Urothelium cell line (cell line): ENCODE measurements around the gene CST3.
"Not testable (repeated sequence)": the region's sequence is repeated elsewhere in the genome, so short reads cannot be mapped to it uniquely, and the experiment has no call there.

Experiments
- DNase-seq: peaks from one replicate; pipeline ENCODE4 v3.0.0; 2011; ENCODE audit warnings: low spot score, mixed read lengths
- FAIRE-seq: peaks from 2 replicates; lab custom pipeline; 2011; peaks lifted over from hg19 to GRCh38; lab: Jason Lieb, UNC

CST3 gene

DNA sequence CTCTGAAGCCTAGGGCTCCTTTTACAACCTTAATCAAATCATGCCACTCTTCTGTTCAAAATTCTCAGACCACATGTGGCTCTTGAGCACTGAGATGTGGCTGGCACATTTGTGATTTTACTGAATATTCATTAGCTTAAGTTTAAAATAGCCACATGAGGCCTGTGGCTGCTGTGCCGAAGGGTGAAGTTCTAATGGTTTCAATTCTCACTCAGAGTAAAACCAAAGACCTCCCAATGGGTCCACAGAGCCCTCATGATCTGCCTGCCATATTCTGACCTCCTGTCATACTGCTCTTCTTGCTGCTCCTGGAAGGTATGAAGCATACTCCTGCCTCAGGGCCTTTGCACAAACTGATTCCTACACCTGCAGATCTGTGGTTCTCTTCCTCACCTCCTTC is 7.8 kb upstream of the CST3 start:
- DNase-seq, result no peak
- FAIRE-seq, result no peak

DNA sequence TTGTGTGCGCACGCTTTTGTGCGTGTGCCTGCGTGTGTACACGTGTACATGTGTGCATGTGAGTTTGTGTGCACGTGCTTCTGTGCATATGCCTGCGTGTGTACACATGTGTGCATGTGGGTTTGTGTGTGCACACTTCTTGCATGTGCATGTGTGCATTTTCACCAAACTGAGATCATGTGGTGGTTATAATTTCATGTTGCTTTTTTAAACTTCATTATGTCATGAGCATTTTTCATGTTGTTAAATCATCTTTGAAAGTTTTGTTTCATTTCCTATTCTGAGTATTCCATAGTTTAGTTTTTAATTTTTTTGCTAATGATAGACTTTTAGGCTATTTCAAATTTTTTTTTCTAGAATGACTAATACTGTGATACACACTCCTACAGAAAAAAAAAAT is 6.4 kb upstream of the CST3 start:
- FAIRE-seq, result no peak
- DNase-seq, result no peak

- FAIRE-seq (no peak), DNase-seq (no peak)
Measured at GRCh38 chr20:23643659-23644058, 5.9 kb upstream of the CST3 start.

- DNase-seq (peak; percentile 32), FAIRE-seq (no peak)
Measured at GRCh38 chr20:23641936-23642751, 4.4 kb upstream of the CST3 start.

- no peak for DNase-seq
Measured at GRCh38 chr20:23640671-23641667, 3.2 kb upstream of the CST3 start.

GRCh38 chr20:23640018-23640601 is 2.4 kb upstream of the CST3 start:
- FAIRE-seq (no peak), DNase-seq (no peak)

More at GRCh38 chr20:23640671-23641667, 3.2 kb upstream of the CST3 start:
- FAIRE-seq, result no peak

DNA sequence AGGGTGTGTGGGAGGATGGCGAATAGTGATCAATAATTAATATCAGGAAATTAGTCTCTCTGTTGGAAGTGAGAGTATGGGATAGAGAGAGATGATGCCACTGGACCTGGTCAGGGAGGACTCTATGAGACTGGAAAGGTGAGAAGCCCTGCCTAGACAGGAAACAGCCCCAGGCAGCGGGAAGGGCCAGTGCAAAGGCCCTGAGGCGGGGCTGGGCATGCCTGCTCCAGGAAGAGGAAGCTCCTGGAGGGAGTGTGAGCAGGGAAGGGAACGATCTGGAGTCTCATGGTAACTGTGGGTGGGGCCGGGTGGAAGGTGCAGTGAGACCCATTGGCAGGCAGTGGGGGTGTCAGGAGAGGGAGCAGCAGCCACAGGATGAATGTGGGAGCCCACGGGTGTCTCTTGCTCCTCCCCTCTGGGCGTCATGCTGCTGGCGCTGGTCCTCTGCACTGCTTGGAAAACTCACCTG is 1.8 kb upstream of the CST3 start:
- FAIRE-seq (no peak), DNase-seq (no peak)

DNA sequence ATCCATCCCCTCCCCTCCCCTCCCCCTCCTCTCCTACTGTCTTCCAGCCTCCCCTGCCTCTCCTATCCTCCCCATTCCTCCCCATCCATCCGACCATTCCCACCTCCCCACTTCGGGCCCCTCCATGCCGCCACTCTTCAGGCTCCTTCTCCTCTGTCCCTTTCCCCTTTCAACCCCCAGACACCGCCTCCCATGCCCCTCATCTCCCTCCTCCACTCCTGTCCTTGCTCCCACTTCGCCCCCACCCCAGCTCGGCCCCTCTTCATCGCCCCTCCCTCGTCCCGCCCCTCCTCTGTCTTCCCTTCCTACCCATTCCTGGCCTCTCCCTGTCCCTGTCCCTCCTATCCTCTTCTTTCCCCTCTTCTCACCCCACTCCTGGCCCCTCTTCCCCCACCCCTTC is 554 bp upstream of the CST3 start:
- FAIRE-seq (no peak), DNase-seq (no peak)

- FAIRE-seq (no peak), DNase-seq (no peak)
Measured at GRCh38 chr20:23636908-23637281, 860 bp downstream of the CST3 start.

GRCh38 chr20:23636182-23636907 is 1.4 kb downstream of the CST3 start:
- no peak for FAIRE-seq

DNA sequence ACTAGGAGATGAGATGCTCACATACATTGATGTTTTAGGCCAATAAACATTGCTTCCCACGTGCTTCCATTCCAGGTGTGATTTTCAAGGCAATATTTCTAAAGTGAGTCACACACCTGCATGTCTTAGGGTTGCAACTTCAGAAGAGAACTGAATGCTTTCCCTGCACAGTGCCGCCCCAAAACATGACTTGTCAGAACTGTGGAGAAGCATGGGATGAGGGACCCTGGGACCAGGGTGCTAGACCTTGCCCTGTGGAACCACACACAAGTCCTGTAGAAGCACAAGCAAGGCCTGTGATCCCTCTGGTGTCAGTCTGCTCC is 2.0 kb downstream of the CST3 start:
- DNase-seq, result not testable (repeated sequence)
- peak; percentile 42 for FAIRE-seq

More at GRCh38 chr20:23636182-23636907, 1.4 kb downstream of the CST3 start:
- no peak for DNase-seq

GRCh38 chr20:23634985-23635767 is 2.6 kb downstream of the CST3 start:
- DNase-seq (no peak), FAIRE-seq (peak; percentile 17)

- no peak for FAIRE-seq
- no peak for DNase-seq
Measured at GRCh38 chr20:23634044-23634801, 3.5 kb downstream of the CST3 start.

DNA sequence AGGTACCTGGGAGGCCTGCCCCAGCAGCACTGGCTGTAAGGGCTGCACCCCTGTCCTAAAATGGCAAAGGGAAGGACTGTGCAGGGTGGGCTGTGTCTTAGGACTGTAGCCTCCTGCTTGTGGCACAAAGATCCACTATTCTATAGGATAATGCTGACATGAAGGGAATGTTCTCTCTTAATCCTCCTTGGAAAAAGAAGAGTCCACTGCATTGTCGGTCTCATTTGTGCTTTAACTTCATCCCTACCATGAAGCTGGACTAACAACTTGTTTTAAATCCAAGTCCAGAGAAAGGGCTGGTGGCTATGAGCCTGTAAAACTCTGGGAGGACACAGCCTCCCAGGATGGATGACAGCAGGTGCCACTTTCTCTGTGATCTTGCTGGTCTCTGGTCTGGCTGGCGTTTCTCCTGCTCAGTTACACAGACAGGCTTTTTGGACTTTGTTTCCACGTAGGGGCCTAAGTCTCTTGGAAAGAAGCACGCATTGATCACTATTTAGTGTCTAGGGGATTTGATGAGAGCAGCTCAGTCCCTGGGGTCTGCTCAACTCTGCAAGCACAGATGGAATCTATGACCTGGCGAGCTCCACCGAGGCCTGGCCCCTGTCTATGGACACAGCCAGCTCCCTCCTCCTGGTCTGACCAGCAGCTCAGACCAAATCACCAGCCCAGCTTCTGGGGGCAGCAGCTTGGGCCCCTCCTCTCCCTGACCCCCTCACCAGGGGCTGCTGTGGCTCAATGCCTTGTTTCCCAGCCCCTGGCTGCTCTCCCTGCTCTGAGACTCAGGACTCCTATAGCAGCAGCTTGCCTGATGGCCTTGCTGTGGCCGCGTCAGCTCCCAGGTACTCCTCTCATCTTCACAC is 4.8 kb downstream of the CST3 start:
- no peak for DNase-seq
- no peak for FAIRE-seq

GRCh38 chr20:23631981-23632710 is 5.6 kb downstream of the CST3 start:
- FAIRE-seq, result no peak
- no peak for DNase-seq

- DNase-seq (no peak), FAIRE-seq (no peak)
Measured at GRCh38 chr20:23631226-23631822, 6.4 kb downstream of the CST3 start.

DNA sequence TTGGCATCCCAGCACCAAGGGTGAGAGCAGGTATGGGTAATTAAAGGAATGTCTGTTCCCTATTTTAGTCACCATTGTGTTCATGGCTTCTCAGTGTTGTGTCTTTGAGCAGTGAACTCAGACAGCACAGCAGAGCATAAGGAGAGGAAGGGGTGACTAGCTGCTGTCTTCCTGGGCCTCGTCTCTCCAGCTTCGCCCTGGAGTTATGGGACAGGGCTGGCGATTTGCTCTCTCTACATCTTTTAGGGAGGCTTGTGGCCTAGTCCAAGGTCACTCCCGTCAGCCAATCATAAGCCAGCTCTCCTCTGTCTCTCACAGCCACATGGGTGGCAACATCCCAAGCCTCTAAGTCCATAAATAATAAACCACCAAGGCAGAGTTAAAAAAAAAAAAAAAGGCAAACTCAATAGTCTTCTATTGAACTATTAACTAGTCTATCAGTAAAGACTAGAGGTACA is 7.3 kb downstream of the CST3 start:
- DNase-seq (no peak), FAIRE-seq (no peak)
